WI38 (cell line): ENCODE measurements around the gene PPCDC.

Experiments used
- H3K4me3 ChIP-seq: 2 replicates; pipeline ENCODE4 v1.5.1; 2011; ENCODE audit warnings: low read depth, mild to moderate bottlenecking, control low read depth, low read length
- TF ChIP-seq, protein P1 (sequence below): IDR thresholded peaks from 2 replicates; pipeline ENCODE4 v1.5.1; 2012; ENCODE audit warnings: low read depth, mild to moderate bottlenecking, control low read depth, low read length

PPCDC gene

DNA sequence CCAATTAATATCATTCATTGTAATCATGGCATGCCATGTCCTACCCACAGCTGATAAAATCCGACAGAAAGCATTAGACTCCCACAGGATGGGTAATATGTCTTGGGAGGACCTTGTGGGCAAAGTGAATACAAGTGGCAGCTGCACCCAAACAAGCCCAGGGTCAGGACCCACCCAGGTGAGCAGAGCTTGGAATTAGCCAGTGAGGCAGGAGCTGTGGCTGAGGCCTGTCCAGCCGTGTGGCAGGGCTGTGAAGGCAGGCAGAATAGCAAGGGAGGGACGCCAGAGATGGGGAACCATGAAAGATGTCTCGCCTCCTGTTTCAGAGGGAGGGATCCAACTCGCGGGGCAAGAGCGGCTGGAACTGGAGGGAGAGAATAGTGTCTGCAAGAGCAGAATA is 74.5 kb downstream of the PPCDC start:
- no peak overlapping the region for H3K4me3 ChIP-seq
- TF ChIP-seq, protein P1, sequence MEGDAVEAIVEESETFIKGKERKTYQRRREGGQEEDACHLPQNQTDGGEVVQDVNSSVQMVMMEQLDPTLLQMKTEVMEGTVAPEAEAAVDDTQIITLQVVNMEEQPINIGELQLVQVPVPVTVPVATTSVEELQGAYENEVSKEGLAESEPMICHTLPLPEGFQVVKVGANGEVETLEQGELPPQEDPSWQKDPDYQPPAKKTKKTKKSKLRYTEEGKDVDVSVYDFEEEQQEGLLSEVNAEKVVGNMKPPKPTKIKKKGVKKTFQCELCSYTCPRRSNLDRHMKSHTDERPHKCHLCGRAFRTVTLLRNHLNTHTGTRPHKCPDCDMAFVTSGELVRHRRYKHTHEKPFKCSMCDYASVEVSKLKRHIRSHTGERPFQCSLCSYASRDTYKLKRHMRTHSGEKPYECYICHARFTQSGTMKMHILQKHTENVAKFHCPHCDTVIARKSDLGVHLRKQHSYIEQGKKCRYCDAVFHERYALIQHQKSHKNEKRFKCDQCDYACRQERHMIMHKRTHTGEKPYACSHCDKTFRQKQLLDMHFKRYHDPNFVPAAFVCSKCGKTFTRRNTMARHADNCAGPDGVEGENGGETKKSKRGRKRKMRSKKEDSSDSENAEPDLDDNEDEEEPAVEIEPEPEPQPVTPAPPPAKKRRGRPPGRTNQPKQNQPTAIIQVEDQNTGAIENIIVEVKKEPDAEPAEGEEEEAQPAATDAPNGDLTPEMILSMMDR = no peak

DNA sequence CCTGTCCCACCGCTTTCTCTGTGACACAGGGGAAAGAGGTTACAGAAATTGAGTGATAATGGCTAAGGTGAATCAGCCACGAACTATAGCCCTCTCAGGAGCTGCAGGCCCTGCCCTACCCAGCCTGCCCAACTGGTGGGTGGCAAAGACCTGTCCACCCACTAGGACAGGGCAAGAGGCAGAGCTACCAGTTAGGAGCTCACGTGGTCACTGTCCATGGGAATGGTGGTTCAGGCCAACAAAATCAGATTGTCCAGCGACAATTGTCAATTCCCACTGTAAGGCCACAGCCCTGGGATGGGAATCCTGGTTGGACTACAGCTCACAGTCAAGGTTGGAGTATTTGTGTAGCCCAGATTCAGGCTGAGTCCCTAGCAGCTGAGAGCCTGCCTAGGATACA is 75.0 kb downstream of the PPCDC start:
- TF ChIP-seq, protein P1 = no peak
- H3K4me3 ChIP-seq = no peak overlapping the region
